DMS 273 treated with DMSO at 0.1 percent for 48 hours (cell line): ENCODE results near the gene SMYD3.

Source experiments
- DNase-seq: peaks from one replicate; lab custom pipeline; 2025; lab: John Stamatoyannopoulos, UW

Gene SMYD3

GRCh38 chr1:246176126-246177024 lies 330.7 kb downstream of the SMYD3 start:
- DNase-seq: no peak

- DNase-seq: no peak
These were observed 336.4 kb downstream of the SMYD3 start for GRCh38 chr1:246170574-246171261.

- no peak for DNase-seq
These were observed 337.6 kb downstream of the SMYD3 start for GRCh38 chr1:246169486-246169885.

- no peak for DNase-seq
These were observed 338.1 kb downstream of the SMYD3 start for GRCh38 chr1:246169019-246169418.

- DNase-seq: no peak
These were observed 340.2 kb downstream of the SMYD3 start for GRCh38 chr1:246166841-246167240.

GRCh38 chr1:246165826-246166709 lies 341.0 kb downstream of the SMYD3 start:
- DNase-seq: no peak

- no peak for DNase-seq
These were observed 342.3 kb downstream of the SMYD3 start for GRCh38 chr1:246164764-246165163.

- DNase-seq: no peak
These were observed 344.5 kb downstream of the SMYD3 start for GRCh38 chr1:246162560-246162959.

- DNase-seq: no peak
These were observed 345.5 kb downstream of the SMYD3 start for GRCh38 chr1:246161626-246162025.

GRCh38 chr1:246160905-246161304 lies 346.2 kb downstream of the SMYD3 start:
- no peak for DNase-seq

- DNase-seq: no peak
These were observed 346.7 kb downstream of the SMYD3 start for GRCh38 chr1:246160374-246160773.

GRCh38 chr1:246159279-246160227 lies 347.5 kb downstream of the SMYD3 start:
- no peak for DNase-seq

- DNase-seq: no peak
These were observed 348.9 kb downstream of the SMYD3 start for GRCh38 chr1:246158131-246158530.

- DNase-seq: no peak
These were observed 349.6 kb downstream of the SMYD3 start for GRCh38 chr1:246157516-246157915.

- no peak for DNase-seq
These were observed 350.2 kb downstream of the SMYD3 start for GRCh38 chr1:246156847-246157246.

- no peak for DNase-seq
These were observed 351.2 kb downstream of the SMYD3 start for GRCh38 chr1:246155923-246156322.

GRCh38 chr1:246153796-246154212 lies 353.3 kb downstream of the SMYD3 start:
- DNase-seq: no peak

- no peak for DNase-seq
These were observed 354.1 kb downstream of the SMYD3 start for GRCh38 chr1:246152986-246153431.

GRCh38 chr1:246151796-246152434 lies 355.2 kb downstream of the SMYD3 start:
- no peak for DNase-seq

- no peak for DNase-seq
These were observed 357.5 kb downstream of the SMYD3 start for GRCh38 chr1:246149543-246149942.
